ENCODE data around the gene SLC16A6. TPM values are rescaled to one million over a fixed set of nuclear protein-coding genes. Genes with fewer than 3 reads are reported as not detected.
"Not testable (repeated sequence)": the region's sequence is repeated elsewhere in the genome, so short reads cannot be mapped to it uniquely, and the experiment has no call there.

SLC16A6 gene
- total and polyA plus RNA-seq, 9 donors, result 0.12 to 11.3 (median 1.1) TPM

DNA sequence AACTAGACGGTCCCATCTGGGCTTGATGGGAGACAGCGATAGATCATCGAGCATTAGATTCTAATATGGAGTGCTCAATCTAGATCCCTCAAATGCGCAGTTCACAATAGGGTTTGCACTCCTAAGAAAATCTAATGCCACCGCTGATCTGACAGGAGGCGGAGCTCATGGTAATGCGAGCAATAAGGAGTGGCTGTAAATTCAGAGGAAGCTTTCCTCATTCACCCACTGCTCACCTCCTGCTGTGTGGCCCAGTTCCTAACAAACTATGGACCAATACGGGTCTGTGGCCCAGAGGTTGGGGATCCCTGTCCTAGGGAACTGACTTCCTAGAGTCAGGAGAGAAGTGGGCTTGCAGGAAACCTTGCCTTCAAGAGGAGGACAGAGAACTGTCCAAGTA lies 68.3 kb downstream of the SLC16A6 start:
- H3K4me3 ChIP-seq, result no peak overlapping the region
- no peak for DNase-seq
- H3K27ac ChIP-seq, result no peak overlapping the region
- intact Hi-C loops (cut with DNase I), result no loop called here
- 89 to 93% (median 91%) methylated on average over 8 of the region's 8 CpGs for WGBS, 3 donors
- H3K4me1 ChIP-seq (ENCODE audit: insufficient read depth), result no peaks in the 10 kb centered on the region
- TF ChIP-seq EP300 (IDR thresholded peaks at IDR 0.05) (no peak), POLR2A (IDR thresholded peaks at IDR 0.05) (no peak), CTCF (IDR thresholded peaks at IDR 0.05) (no peak)
- H3K36me3 ChIP-seq, result no peaks in the 10 kb centered on the region
- H3K9me3 ChIP-seq, result no peaks in the 10 kb centered on the region
- no peaks in the 10 kb centered on the region for H3K27me3 ChIP-seq

DNA sequence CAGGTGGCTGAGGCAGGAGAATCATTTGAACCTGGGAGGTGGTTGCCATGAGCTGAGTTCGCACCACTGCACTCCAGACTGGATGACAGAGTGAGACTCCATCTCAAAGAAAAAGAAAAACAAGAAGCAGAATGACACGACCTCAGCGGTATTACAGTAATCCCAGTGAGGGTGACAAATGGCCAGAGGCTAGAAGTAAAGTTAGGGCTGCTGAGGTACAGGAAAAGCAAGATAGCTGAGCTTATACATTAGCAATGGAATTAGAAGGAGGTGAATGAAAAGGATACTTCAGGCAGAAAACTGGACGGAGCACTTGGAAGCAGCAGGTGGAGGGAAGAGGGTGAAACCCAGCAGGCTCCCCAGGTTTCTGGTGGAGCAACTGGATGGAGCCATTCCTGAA lies 69.1 kb downstream of the SLC16A6 start:
- intact Hi-C loops (cut with DNase I), result no loop called here
- WGBS, 3 donors, result 94 to 96% (median 95%) methylated on average over 4 of the region's 4 CpGs
- H3K36me3 ChIP-seq, result no peaks in the 10 kb centered on the region
- no peaks in the 10 kb centered on the region for H3K4me1 ChIP-seq (ENCODE audit: insufficient read depth)
- no peak for TF ChIP-seq EP300 (IDR thresholded peaks at IDR 0.05)
- TF ChIP-seq CTCF (IDR thresholded peaks at IDR 0.05), result no peak
- no peak for TF ChIP-seq POLR2A (IDR thresholded peaks at IDR 0.05)
- H3K4me3 ChIP-seq, result no peak overlapping the region
- no peaks in the 10 kb centered on the region for H3K9me3 ChIP-seq
- DNase-seq, result no peak
- no peak overlapping the region for H3K27ac ChIP-seq
- no peaks in the 10 kb centered on the region for H3K27me3 ChIP-seq

DNA sequence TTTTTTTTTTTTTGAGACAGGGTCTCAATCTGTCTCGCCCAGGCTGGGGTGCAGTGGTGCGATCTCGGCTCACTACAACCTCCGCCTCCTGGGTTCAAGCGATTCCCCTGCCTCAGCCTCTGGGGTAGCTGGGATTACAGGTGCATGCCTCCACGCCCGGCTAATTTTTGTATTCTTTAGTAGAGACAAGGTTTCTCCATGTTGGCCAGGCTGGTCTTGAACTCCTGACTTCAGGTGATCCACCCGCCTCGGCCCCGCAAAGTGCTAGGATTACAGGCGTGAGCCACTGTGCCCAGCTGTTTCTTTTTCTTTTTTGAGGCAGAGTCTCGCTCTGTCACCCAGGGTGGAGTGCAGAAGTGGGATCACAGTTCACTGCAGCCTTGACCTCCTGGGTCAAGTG lies 70.1 kb downstream of the SLC16A6 start:
- WGBS, 3 donors, result 93 to 97% (median 96%) methylated on average over 12 of the region's 12 CpGs

GRCh38 chr17:68220186-68220585 lies 70.7 kb downstream of the SLC16A6 start:
- not testable (repeated sequence) for H3K4me1 ChIP-seq (ENCODE audit: insufficient read depth); H3K27me3 ChIP-seq
- WGBS, 3 donors, result 95 to 97% (median 96%) methylated on average over 2 of the region's 2 CpGs

More for the DNA sequence above, 70.1 kb downstream of the SLC16A6 start:
- H3K9me3 ChIP-seq; DNase-seq; H3K4me1 ChIP-seq (ENCODE audit: insufficient read depth); H3K27me3 ChIP-seq; H3K27ac ChIP-seq; H3K36me3 ChIP-seq; intact Hi-C loops (cut with DNase I); H3K4me3 ChIP-seq: not testable (repeated sequence)

DNA sequence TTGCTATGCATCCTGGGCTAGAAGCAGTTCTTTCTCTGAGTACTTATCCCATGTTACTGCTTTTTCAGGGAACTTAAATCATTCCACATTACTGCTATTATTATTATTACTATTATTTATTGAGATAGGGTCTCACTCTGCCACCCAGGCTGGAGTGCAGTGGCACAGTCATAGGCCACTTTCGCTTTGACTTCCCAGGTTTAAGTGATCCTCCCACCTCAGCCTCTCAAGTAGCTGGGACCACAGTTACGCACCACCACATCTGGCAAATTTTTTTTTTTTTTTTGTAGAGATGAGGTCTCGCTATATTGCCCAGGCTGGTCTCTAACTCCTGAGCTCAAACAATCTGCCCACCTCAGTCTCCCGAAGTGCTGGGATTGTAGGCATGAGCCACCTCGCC lies 71.5 kb downstream of the SLC16A6 start:
- H3K9me3 ChIP-seq; H3K4me1 ChIP-seq (ENCODE audit: insufficient read depth); DNase-seq; H3K27ac ChIP-seq; H3K27me3 ChIP-seq; intact Hi-C loops (cut with DNase I); H3K36me3 ChIP-seq; H3K4me3 ChIP-seq: not testable (repeated sequence)
- 96 to 97% (median 96%) methylated on average over 5 of the region's 5 CpGs for WGBS, 3 donors

More at GRCh38 chr17:68220186-68220585, 70.7 kb downstream of the SLC16A6 start:
- H3K9me3 ChIP-seq; DNase-seq; H3K36me3 ChIP-seq; H3K4me3 ChIP-seq; H3K27ac ChIP-seq; intact Hi-C loops (cut with DNase I): not testable (repeated sequence)

Other genes with a start within 250 kb of the SLC16A6 start
- gene AMZ2, start 43.1 kb downstream of the SLC16A6 start, total RNA-seq, result 10 to 100 TPM; 30.4 to 69.6 (median 61.6) TPM
- gene AMZ2, start 43.1 kb downstream of the SLC16A6 start, polyA plus RNA-seq, result 100 to 1,000 TPM in 1 of 2 donors, 10 to 100 TPM in 1; 58.8 to 131 TPM
- 10 to 100 TPM in 5 of 7 donors, 1 to 10 TPM in 2; 6.7 to 18.5 (median 11.1) TPM for gene ARSG, start 368 bp upstream of the SLC16A6 start, total RNA-seq
- 10 to 100 TPM in 1 of 2 donors, 1 to 10 TPM in 1; 5.2 to 19.8 TPM for gene ARSG, start 368 bp upstream of the SLC16A6 start, polyA plus RNA-seq
- gene WIPI1, start 166.4 kb upstream of the SLC16A6 start, total RNA-seq, result 10 to 100 TPM; 15.9 to 36.9 (median 21.3) TPM
- 10 to 100 TPM; 18.9 to 53.3 TPM for gene WIPI1, start 166.4 kb upstream of the SLC16A6 start, polyA plus RNA-seq
- 100 to 1,000 TPM; 221 to 453 (median 375) TPM for gene PRKAR1A, start 221.3 kb upstream of the SLC16A6 start, total RNA-seq
- gene PRKAR1A, start 221.3 kb upstream of the SLC16A6 start, polyA plus RNA-seq, result 100 to 1,000 TPM; 137 to 501 TPM